B cell (primary cell): Measurements from ENCODE around the gene CGB1. TPM values are rescaled to one million over a fixed set of nuclear protein-coding genes. Genes with fewer than 3 reads are reported as not detected.

Source experiments
- ATAC-seq: fragments of 200-7000 bp; cut with Tn5 transposase; one replicate; pipeline ENCODE4 v1.10.0; 2021; ENCODE audit warnings: low read depth, mild to moderate bottlenecking, moderate number of reproducible peaks, moderate library complexity
- CTCF ChIA-PET: fragments of 350-600 bp; sonication (Branson Sonifier 250); formaldehyde crosslinking; loops from one replicate; lab custom pipeline; 2021; ENCODE audit warnings: antibody characterized with exemption, inconsistent platforms; lab: Charles Lee
- POLR2A ChIA-PET: fragments of 350-600 bp; sonication (Branson Sonifier 250); formaldehyde crosslinking; loops from one replicate; lab custom pipeline; 2021; ENCODE audit warnings: antibody characterized with exemption; lab: Charles Lee
- DNase-seq: peaks from one replicate; pipeline ENCODE4 v3.0.0; 2013
- H2AFZ ChIP-seq: 2 replicates; pipeline ENCODE4 v1.6.1; 2012; ENCODE audit warnings: mild to moderate bottlenecking, low read depth, low read length; ENCODE audit not compliant: insufficient read depth, poor library complexity, severe bottlenecking
- H3K27ac ChIP-seq, 2 donors: 1 replicate in 1 of 2; 2 replicates in 1 of 2; pipeline ENCODE4 v1.5.1; 2012 to 2013; ENCODE audit warnings: low read length in 2 of 2, mild to moderate bottlenecking in 2 of 2, moderate library complexity in 1 of 2
- H3K27me3 ChIP-seq, 4 experiments: fragments of 200-600 bp in 1 of 4; sonication (generic) in 1 of 4; replicated peaks in 1 of 4; 1 replicate in 2 of 4; 2 replicates in 2 of 4; pipeline versions ENCODE4 v1.6.1 to v1.7.0; 2013 to 2016; ENCODE audit warnings: low read length in 3 of 4, mild to moderate bottlenecking in 2 of 4, mixed read lengths in 1 of 4, moderate library complexity in 1 of 4; ENCODE audit not compliant: insufficient read depth in 4 of 4, control insufficient read depth in 3 of 4; ENCODE audit errors: control extremely low read depth in 1 of 4
- H3K36me3 ChIP-seq, 2 experiments: replicated peaks in 1 of 2; 1 replicate in 1 of 2; 2 replicates in 1 of 2; pipeline versions ENCODE4 v1.6.1 to v1.7.1; 2013; ENCODE audit warnings: low read length in 1 of 2; ENCODE audit not compliant: insufficient read depth in 2 of 2, control insufficient read depth in 1 of 2; ENCODE audit errors: control extremely low read depth in 1 of 2, extremely low read depth in 1 of 2
- H3K4me1 ChIP-seq, 2 donors: fragments of 200-600 bp in 1 of 2; sonication (generic) in 1 of 2; 1 replicate in 1 of 2; 2 replicates in 1 of 2; pipeline versions ENCODE4 v1.5.1 to v1.6.1; 2013 to 2017; ENCODE audit warnings: low read length in 2 of 2; ENCODE audit not compliant: control insufficient read depth in 2 of 2, insufficient read depth in 2 of 2
- H3K4me2 ChIP-seq: replicated peaks from 2 replicates; pipeline ENCODE3; 2012; ENCODE audit warnings: mild to moderate bottlenecking, low read depth, low read length; ENCODE audit not compliant: poor library complexity, severe bottlenecking
- H3K4me3 ChIP-seq, 5 experiments: fragments of 200-600 bp in 1 of 5; sonication (generic) in 1 of 5; 1 replicate in 3 of 5; 2 replicates in 2 of 5; pipeline versions ENCODE4 v1.5.1 to v1.7.0; 2011 to 2016; ENCODE audit warnings: low read length in 4 of 5, mild to moderate bottlenecking in 4 of 5, low read depth in 2 of 5, control low read depth in 1 of 5, moderate library complexity in 1 of 5; ENCODE audit not compliant: insufficient read depth in 1 of 5; ENCODE audit errors: control extremely low read depth in 1 of 5, extremely low read depth in 1 of 5
- H3K79me2 ChIP-seq: fragments of 200-600 bp; sonication (generic); one replicate; pipeline ENCODE4 v1.6.0; 2016; ENCODE audit warnings: low read length; ENCODE audit not compliant: control insufficient read depth, insufficient read depth
- H3K9ac ChIP-seq: fragments of 200-600 bp; sonication (generic); 2 replicates; pipeline ENCODE4 v1.6.1; 2017; ENCODE audit warnings: mild to moderate bottlenecking, low read length, moderate library complexity
- H3K9me3 ChIP-seq, 3 donors: one replicate each; pipeline versions ENCODE4 v1.6.1 to v1.7.1; 2013; ENCODE audit warnings: low read length in 2 of 3; ENCODE audit not compliant: control insufficient read depth in 2 of 3, insufficient read depth in 1 of 3; ENCODE audit errors: control extremely low read depth in 1 of 3
- H4K20me1 ChIP-seq: 2 replicates; pipeline ENCODE4 v1.6.0; 2012; ENCODE audit warnings: mild to moderate bottlenecking, low read length; ENCODE audit not compliant: insufficient read depth, control insufficient read depth, poor library complexity, severe bottlenecking
- H3K27ac Mint-ChIP-seq: one replicate; pipeline ENCODE4 v1.8.0; 2021; ENCODE audit warnings: mixed read lengths
- H3K27me3 Mint-ChIP-seq: one replicate; pipeline ENCODE4 v1.8.0; 2021; ENCODE audit warnings: mixed read lengths
- H3K4me1 Mint-ChIP-seq: one replicate; pipeline ENCODE4 v1.8.0; 2021; ENCODE audit warnings: mixed read lengths
- H3K4me3 Mint-ChIP-seq: one replicate; pipeline ENCODE4 v1.8.0; 2021; ENCODE audit warnings: mixed read lengths
- H3K9me3 Mint-ChIP-seq: one replicate; pipeline ENCODE4 v1.8.0; 2022; ENCODE audit warnings: mixed read lengths; ENCODE audit not compliant: insufficient read depth
- CTCF ChIP-seq: fragments of 200-600 bp; IDR thresholded peaks from one replicate; pipeline ENCODE4 v1.8.0; 2022; ENCODE audit warnings: antibody characterized with exemption, mild to moderate bottlenecking
- EZH2 ChIP-seq: IDR thresholded peaks from 2 replicates; pipeline ENCODE4 v1.6.1; 2012; ENCODE audit warnings: borderline replicate concordance, low read depth, mild to moderate bottlenecking, moderate library complexity, low read length; ENCODE audit not compliant: insufficient read depth, poor library complexity, severe bottlenecking
- WGBS: methylation state at CpG from one replicate; pipeline ENCODE4 v1.1.5; 2013; ENCODE audit warnings: missing lambda C conversion rate; ENCODE audit not compliant: insufficient coverage; 5-methylcytosine and 5-hydroxymethylcytosine counted together
- intact Hi-C: fragments of 100-400 bp; cut with micrococcal nuclease; formaldehyde crosslinking; loops from one replicate; pipeline ENCODE4 v1.10.0; 2022
- polyA plus RNA-seq: library from polyadenylated mRNA; depleted of rRNA; stranded (reverse); fragments of >200 nt; gene quantifications from 2 replicates; pipeline ENCODE4 v1.2.3, GENCODE V29; 2012
- total RNA-seq, 2 donors: library from RNA; stranded (reverse); fragments of 120-200 nt in 1 of 2; gene quantifications; 1 replicate in 1 of 2; 2 replicates in 1 of 2; pipeline versions ENCODE4 v1.2.3 to v1.2.4, GENCODE V29; 2013 to 2022

The CGB1 gene
- total and polyA plus RNA-seq, 2 donors (not counting 1 experiment from before 2014, with no cell fraction given) = not detected

GRCh38 chr19:49020931-49021895, 15.5 kb downstream of the CGB1 start:
- DNase-seq (no peak), ATAC-seq (no peak)
- 37% methylated on average over 15 of the region's 16 CpGs for WGBS
- intact Hi-C loops = no loop called here
- H3K4me3 ChIP-seq = no peak overlapping the region
- no peaks in the 10 kb centered on the region for H4K20me1 ChIP-seq
- H3K9ac ChIP-seq = no peak overlapping the region
- H3K36me3 ChIP-seq = no peaks in the 10 kb centered on the region
- H3K9me3 ChIP-seq = no peaks in the 10 kb centered on the region
- no peak for TF ChIP-seq EZH2
- TF ChIP-seq CTCF = no peak
- H3K79me2 ChIP-seq = no peaks in the 10 kb centered on the region
- H3K27ac ChIP-seq = no peak overlapping the region
- Mint-ChIP-seq H3K9me3 (no peaks in the 10 kb centered on the region), H3K27me3 (peaks cover 3% of the 10 kb centered on the region), H3K4me1 (peaks cover 34% of the 10 kb centered on the region), H3K4me3 (peak overlapping the region; percentile 46), H3K27ac (peak overlapping the region; percentile 1)
- H3K27me3 ChIP-seq = peaks cover 0 to 9% (median 2%) of the 10 kb centered on the region in 4 experiments
- CTCF ChIA-PET = interaction anchor here (0.9 kb wide), 1 partner anchor 77 kb away, joined by 3 read pairs; no protein-coding TSS in a partner anchor
- peaks cover 25 to 40% of the 10 kb centered on the region in 2 donors for H3K4me1 ChIP-seq
- POLR2A ChIA-PET = interaction anchor here (0.5 kb wide), 1 partner anchor 64 kb away, joined by 7 read pairs; no protein-coding TSS in a partner anchor
- H2AFZ ChIP-seq = peak overlapping the region; percentile 59
- peak overlapping the region; percentile 32 for H3K4me2 ChIP-seq
